CD4-positive, CD25-positive, alpha-beta regulatory T cell (primary cell): Measurements from ENCODE around the gene LY86. TPM values are rescaled to one million over a fixed set of nuclear protein-coding genes. Genes with fewer than 3 reads are reported as not detected.
A peak's percentile ranks its signal among the peaks of the same experiment; 100 is the strongest.

Source experiments
- ATAC-seq, 2 donors: fragments of 150-1000 bp; cut with Tn5 transposase; one replicate each; pipeline ENCODE4 v1.10.0; 2021; ENCODE audit warnings: low read depth in 2 of 2, moderate number of reproducible peaks in 2 of 2, moderate library complexity in 1 of 2
- DNase-seq, 3 donors: peaks; one replicate each; pipeline versions ENCODE4 v3.0.0 to v3.0.0-alpha.2; 2012 to 2022; ENCODE audit warnings: mixed read lengths in 1 of 3
- H3K27ac ChIP-seq: one replicate; pipeline ENCODE4 v1.7.0; 2013; ENCODE audit warnings: mild to moderate bottlenecking, low read length; ENCODE audit not compliant: insufficient read depth, poor library complexity, severe bottlenecking
- H3K27me3 ChIP-seq: one replicate; pipeline ENCODE4 v1.7.0; 2013; ENCODE audit warnings: low read length; ENCODE audit not compliant: control insufficient read depth, insufficient read depth
- H3K36me3 ChIP-seq: one replicate; pipeline ENCODE4 v1.7.0; 2013; ENCODE audit warnings: mild to moderate bottlenecking, low read length, moderate library complexity; ENCODE audit not compliant: control insufficient read depth, insufficient read depth
- H3K4me1 ChIP-seq: 2 replicates; pipeline ENCODE4 v1.7.0; 2013; ENCODE audit warnings: mild to moderate bottlenecking, low read length; ENCODE audit not compliant: insufficient read depth, control insufficient read depth, poor library complexity, severe bottlenecking
- H3K4me3 ChIP-seq: one replicate; pipeline ENCODE4 v1.7.0; 2013; ENCODE audit warnings: low read depth, mild to moderate bottlenecking, low read length, moderate library complexity
- H3K9me3 ChIP-seq, 2 experiments: 1 replicate in 1 of 2; 2 replicates in 1 of 2; pipeline ENCODE4 v1.7.0; 2013; ENCODE audit warnings: low read length in 2 of 2, mild to moderate bottlenecking in 1 of 2, moderate library complexity in 1 of 2; ENCODE audit not compliant: control insufficient read depth in 2 of 2
- H3K27ac Mint-ChIP-seq, 3 donors: one replicate each; pipeline ENCODE4 v1.8.0; 2020 to 2022; ENCODE audit warnings: mild to moderate bottlenecking in 3 of 3, mixed read lengths in 3 of 3, moderate library complexity in 2 of 3
- H3K27me3 Mint-ChIP-seq: one replicate; pipeline ENCODE4 v1.8.0; 2022; ENCODE audit warnings: mild to moderate bottlenecking, mixed read lengths
- H3K36me3 Mint-ChIP-seq: one replicate; pipeline ENCODE4 v1.8.0; 2020; ENCODE audit warnings: mixed read lengths
- H3K4me1 Mint-ChIP-seq, 4 donors: one replicate each; pipeline ENCODE4 v1.8.0; 2020 to 2022; ENCODE audit warnings: mixed read lengths in 4 of 4, mild to moderate bottlenecking in 1 of 4
- H3K4me3 Mint-ChIP-seq, 4 donors: one replicate each; pipeline ENCODE4 v1.8.0; 2020 to 2022; ENCODE audit warnings: mild to moderate bottlenecking in 4 of 4, mixed read lengths in 4 of 4, moderate library complexity in 3 of 4
- H3K9me3 Mint-ChIP-seq, 7 donors: one replicate each; pipeline ENCODE4 v1.8.0; 2020 to 2022; ENCODE audit warnings: mixed read lengths in 7 of 7, mild to moderate bottlenecking in 3 of 7, moderate library complexity in 2 of 7
- polyA plus RNA-seq, 4 donors: library from polyadenylated mRNA; unstranded; fragments of 300-500 nt; fragmentation: Illumina TruSeq; gene quantifications; one replicate each; pipeline ENCODE4 v1.2.3, GENCODE V29; 2021
- total RNA-seq: library from RNA; stranded (reverse); gene quantifications from one replicate; pipeline ENCODE4 v1.2.3, GENCODE V29; 2022

Gene LY86
- total and polyA plus RNA-seq, 5 donors from 2014 or later = 0.31 to 3.1 (median 1.4) TPM; not detected in 1

- Histone ChIP-seq H3K27me3 (peaks cover 7% of the 10 kb centered on the region), H3K9me3 (peaks cover 0 to 5% of the 10 kb centered on the region in 2 experiments), H3K36me3 (no peaks in the 10 kb centered on the region), H3K4me3 (no peak overlapping the region), H3K27ac (no peak overlapping the region), H3K4me1 (no peaks in the 10 kb centered on the region)
- ATAC-seq (no peak), DNase-seq (no peak)
- Mint-ChIP-seq H3K9me3 (peaks cover 0 to 18% (median 2%) of the 10 kb centered on the region in 7 donors), H3K4me1 (no peaks in the 10 kb centered on the region), H3K36me3 (no peaks in the 10 kb centered on the region), H3K27ac (no peak overlapping the region), H3K27me3 (peaks cover 14% of the 10 kb centered on the region), H3K4me3 (no peak overlapping the region)
Measured at GRCh38 chr6:6575143-6575542, 13.4 kb upstream of the LY86 start.

GRCh38 chr6:6577735-6578134, 10.8 kb upstream of the LY86 start:
- no peak for ATAC-seq
- H3K4me1 Mint-ChIP-seq = peaks cover 0 to 13% (median 2%) of the 10 kb centered on the region in 4 donors

GRCh38 chr6:6579281-6579680, 9.2 kb upstream of the LY86 start:
- Mint-ChIP-seq H3K4me3 (no peak overlapping the region), H3K27me3 (peaks cover 17% of the 10 kb centered on the region), H3K36me3 (no peaks in the 10 kb centered on the region), H3K9me3 (peaks cover 0 to 11% (median 0%) of the 10 kb centered on the region in 7 donors), H3K4me1 (peaks cover 0 to 19% (median 5%) of the 10 kb centered on the region in 4 donors), H3K27ac (peak overlapping the region in 1 of 3 donors; percentile 11)
- no peak overlapping the region for H3K4me3 ChIP-seq
- DNase-seq (no peak), ATAC-seq (no peak)
- H3K27me3 ChIP-seq = peaks cover 4% of the 10 kb centered on the region
- peaks cover 0 to under 1% of the 10 kb centered on the region in 2 experiments for H3K9me3 ChIP-seq
- H3K36me3 ChIP-seq = no peaks in the 10 kb centered on the region
- H3K4me1 ChIP-seq = no peaks in the 10 kb centered on the region
- H3K27ac ChIP-seq = no peak overlapping the region

More at GRCh38 chr6:6577735-6578134, 10.8 kb upstream of the LY86 start:
- Mint-ChIP-seq H3K36me3 (no peaks in the 10 kb centered on the region), H3K27ac (no peak overlapping the region), H3K27me3 (peaks cover 17% of the 10 kb centered on the region), H3K4me3 (no peak overlapping the region), H3K9me3 (peaks cover 0 to 18% (median 0%) of the 10 kb centered on the region in 7 donors)
- H3K4me3 ChIP-seq = no peak overlapping the region
- H3K9me3 ChIP-seq = peaks cover 0 to 5% of the 10 kb centered on the region in 2 experiments
- DNase-seq = no peak
- H3K27ac ChIP-seq = no peak overlapping the region
- no peaks in the 10 kb centered on the region for H3K36me3 ChIP-seq
- no peaks in the 10 kb centered on the region for H3K4me1 ChIP-seq
- H3K27me3 ChIP-seq = peaks cover 7% of the 10 kb centered on the region

GRCh38 chr6:6580225-6580856, 8.2 kb upstream of the LY86 start:
- DNase-seq = no peak
- no peaks in the 10 kb centered on the region for H3K9me3 ChIP-seq
- no peak overlapping the region for H3K27ac ChIP-seq
- H3K36me3 Mint-ChIP-seq = no peaks in the 10 kb centered on the region
- peaks cover 4% of the 10 kb centered on the region for H3K27me3 ChIP-seq
- no peaks in the 10 kb centered on the region for H3K36me3 ChIP-seq
- no peaks in the 10 kb centered on the region for H3K4me1 ChIP-seq
- peaks cover 17% of the 10 kb centered on the region for H3K27me3 Mint-ChIP-seq
- H3K4me1 Mint-ChIP-seq = peaks cover 0 to 26% (median 5%) of the 10 kb centered on the region in 4 donors
- no peak overlapping the region for H3K4me3 ChIP-seq
- H3K9me3 Mint-ChIP-seq = peaks cover 0 to 2% (median 0%) of the 10 kb centered on the region in 7 donors
- ATAC-seq = no peak
- H3K4me3 Mint-ChIP-seq = no peak overlapping the region
- peak overlapping the region in 2 of 3 donors; percentile 76 to 82 for H3K27ac Mint-ChIP-seq

GRCh38 chr6:6581054-6581453, 7.5 kb upstream of the LY86 start:
- Mint-ChIP-seq H3K4me3 (no peak overlapping the region), H3K36me3 (no peaks in the 10 kb centered on the region), H3K4me1 (peaks cover 0 to 26% (median 5%) of the 10 kb centered on the region in 4 donors), H3K9me3 (peaks cover 0 to 2% (median 0%) of the 10 kb centered on the region in 7 donors), H3K27ac (peak overlapping the region in 1 of 3 donors; percentile 76), H3K27me3 (peaks cover 17% of the 10 kb centered on the region)
- Histone ChIP-seq H3K4me3 (no peak overlapping the region), H3K36me3 (no peaks in the 10 kb centered on the region), H3K4me1 (no peaks in the 10 kb centered on the region), H3K27ac (no peak overlapping the region), H3K9me3 (no peaks in the 10 kb centered on the region), H3K27me3 (peaks cover 4% of the 10 kb centered on the region)
- ATAC-seq (peak in 1 of 2 donors; percentile 58), DNase-seq (peak in 1 of 3 donors; percentile 17)

- Mint-ChIP-seq H3K27me3 (peaks cover 18% of the 10 kb centered on the region), H3K9me3 (no peaks in the 10 kb centered on the region), H3K4me3 (no peak overlapping the region), H3K27ac (no peak overlapping the region), H3K36me3 (no peaks in the 10 kb centered on the region), H3K4me1 (peaks cover 0 to 26% (median 5%) of the 10 kb centered on the region in 4 donors)
- no peaks in the 10 kb centered on the region for H3K27me3 ChIP-seq
- no peaks in the 10 kb centered on the region for H3K4me1 ChIP-seq
- DNase-seq = no peak
- ATAC-seq = no peak
- H3K27ac ChIP-seq = no peak overlapping the region
- no peaks in the 10 kb centered on the region for H3K9me3 ChIP-seq
- H3K36me3 ChIP-seq = no peaks in the 10 kb centered on the region
- no peak overlapping the region for H3K4me3 ChIP-seq
Measured at GRCh38 chr6:6582131-6582530, 6.4 kb upstream of the LY86 start.

GRCh38 chr6:6583836-6584235, 4.7 kb upstream of the LY86 start:
- peak in 1 of 3 donors; percentile 62 for DNase-seq
- Mint-ChIP-seq H3K27ac (no peak overlapping the region), H3K4me3 (no peak overlapping the region), H3K27me3 (peaks cover 16% of the 10 kb centered on the region), H3K36me3 (no peaks in the 10 kb centered on the region), H3K9me3 (no peaks in the 10 kb centered on the region), H3K4me1 (peaks cover 0 to 39% (median 6%) of the 10 kb centered on the region in 4 donors)
- Histone ChIP-seq H3K27me3 (no peaks in the 10 kb centered on the region), H3K4me1 (no peaks in the 10 kb centered on the region), H3K27ac (no peak overlapping the region), H3K36me3 (no peaks in the 10 kb centered on the region), H3K9me3 (no peaks in the 10 kb centered on the region), H3K4me3 (no peak overlapping the region)
- ATAC-seq = no peak
